Activated CD8-positive, alpha-beta memory T cell treated with anti-CD3 and anti-CD28 coated beads for 4 hours (primary cell): ENCODE measurements around the gene TGFBI.

Source experiments
- DNase-seq, 2 donors: peaks; one replicate each; pipeline ENCODE4 v3.0.0-alpha.2; 2020; ENCODE audit warnings: low read depth in 2 of 2

The TGFBI gene

GRCh38 chr5:136028782-136029742 is at the start of gene TGFBI:
Gene TGFBI, plus strand, starts transcription at chr5:136028988. Its CDS starts 68 bp downstream, at chr5:136029056.
- DNase-seq: no peak

- DNase-seq: no peak
Observed at GRCh38 chr5:135978993-135979392, 49.8 kb upstream of the TGFBI start.

- no peak for DNase-seq
Observed at GRCh38 chr5:135979510-135979909, 49.3 kb upstream of the TGFBI start.

GRCh38 chr5:135980620-135981019 is 48.2 kb upstream of the TGFBI start:
- DNase-seq: no peak

- DNase-seq: no peak
Observed at GRCh38 chr5:135985951-135986350, 42.8 kb upstream of the TGFBI start.

- no peak for DNase-seq
Observed at GRCh38 chr5:135986401-135986800, 42.4 kb upstream of the TGFBI start.

GRCh38 chr5:135986891-135987401 is 41.8 kb upstream of the TGFBI start:
- DNase-seq: no peak

GRCh38 chr5:135988546-135988945 is 40.2 kb upstream of the TGFBI start:
- DNase-seq: no peak

- DNase-seq: no peak
Observed at GRCh38 chr5:135989686-135990085, 39.1 kb upstream of the TGFBI start.

GRCh38 chr5:135990528-135991255 is 38.1 kb upstream of the TGFBI start:
- DNase-seq: no peak

GRCh38 chr5:135991429-135991828 is 37.4 kb upstream of the TGFBI start:
- no peak for DNase-seq

GRCh38 chr5:135993335-135993879 is 35.4 kb upstream of the TGFBI start:
- no peak for DNase-seq

GRCh38 chr5:135993880-135994636 is 34.7 kb upstream of the TGFBI start:
- no peak for DNase-seq

GRCh38 chr5:135995976-135996375 is 32.8 kb upstream of the TGFBI start:
- DNase-seq: no peak

- no peak for DNase-seq
Observed at GRCh38 chr5:135996611-135997010, 32.2 kb upstream of the TGFBI start.

GRCh38 chr5:135997673-135998335 is 31.0 kb upstream of the TGFBI start:
- DNase-seq: no peak

- no peak for DNase-seq
Observed at GRCh38 chr5:135998889-135999288, 29.9 kb upstream of the TGFBI start.

GRCh38 chr5:135999406-136000139 is 29.2 kb upstream of the TGFBI start:
- no peak for DNase-seq

GRCh38 chr5:136000147-136000546 is 28.6 kb upstream of the TGFBI start:
- no peak for DNase-seq

GRCh38 chr5:136000932-136001331 is 27.9 kb upstream of the TGFBI start:
- DNase-seq: no peak
